GM10266 (cell line): ENCODE data around the gene CENPM.

ENCODE experiments used
- DNase-seq: peaks from one replicate; pipeline ENCODE4 v3.0.0; 2012; ENCODE audit errors: extremely low spot score
- CTCF ChIP-seq: IDR thresholded peaks from 2 replicates; pipeline ENCODE4 v1.5.1; 2012; ENCODE audit warnings: mild to moderate bottlenecking, low read depth; ENCODE audit not compliant: control insufficient read depth, insufficient read depth; ENCODE audit errors: missing control alignments

Gene CENPM

GRCh38 chr22:41983513-41984405 is 36.8 kb upstream of the CENPM start:
- TF ChIP-seq CTCF = no peak
- no peak for DNase-seq

- TF ChIP-seq CTCF = no peak
- DNase-seq = no peak
These were observed 35.9 kb upstream of the CENPM start for GRCh38 chr22:41982865-41983264.

- no peak for DNase-seq
- no peak for TF ChIP-seq CTCF
These were observed 32.7 kb upstream of the CENPM start for GRCh38 chr22:41979423-41980250.

GRCh38 chr22:41978732-41979131 is 31.8 kb upstream of the CENPM start:
- DNase-seq = no peak
- TF ChIP-seq CTCF = no peak

- no peak for TF ChIP-seq CTCF
- DNase-seq = peak; percentile 44
These were observed 30.1 kb upstream of the CENPM start for GRCh38 chr22:41976961-41977566.

- peak; percentile 64 for DNase-seq
These were observed 29.3 kb upstream of the CENPM start for GRCh38 chr22:41976070-41976901.

More at GRCh38 chr22:41976070-41976901, 29.3 kb upstream of the CENPM start:
- TF ChIP-seq CTCF = no peak
